Right lobe of liver (tissue), 4 donors: Measurements from ENCODE around the gene KLHL14.

Experiments
- CTCF ChIP-seq, 4 donors: fragments of 200-600 bp in 3 of 4; fragments of 450-650 bp in 1 of 4; IDR thresholded peaks; one replicate each; pipeline versions ENCODE4 v1.5.1 to v1.8.0; 2016 to 2022; ENCODE audit warnings: antibody characterized with exemption in 4 of 4, mild to moderate bottlenecking in 2 of 4
- POLR2A ChIP-seq: fragments of 450-650 bp; IDR thresholded peaks from one replicate; pipeline ENCODE4 v1.6.1; 2017; ENCODE audit warnings: antibody characterized with exemption, mild to moderate bottlenecking
- donor health status: DM: no; HTN: no; CAD: no.
- donor health status: DM: no; HTN: no; CAD: no.
- donor health status: DM: no; HTN: yes; CAD: no.

GRCh38 chr18:32684096-32684495, 88.7 kb downstream of the KLHL14 start:
- no peak for TF ChIP-seq POLR2A
- TF ChIP-seq CTCF (IDR thresholded peaks at IDR 0.05): no peak
